Left ventricle myocardium inferior (tissue), 1 donor: Measurements from ENCODE around the gene DAPL1. TPM values are rescaled to one million over a fixed set of nuclear protein-coding genes. Genes with fewer than 3 reads are reported as not detected.

Experiments used
- DNase-seq: peaks from one replicate; pipeline ENCODE4 v3.0.0-alpha.2; 2020
- H3K27ac ChIP-seq: fragments of 200-600 bp; replicated peaks from 2 replicates; pipeline ENCODE4 v1.8.0; 2021
- H3K27me3 ChIP-seq: fragments of 200-600 bp; 2 replicates; pipeline ENCODE4 v1.8.0; 2021; ENCODE audit warnings: low read depth
- H3K36me3 ChIP-seq: fragments of 200-600 bp; 2 replicates; pipeline ENCODE4 v1.8.0; 2021
- H3K4me1 ChIP-seq: fragments of 200-600 bp; 2 replicates; pipeline ENCODE4 v1.8.0; 2021
- H3K4me3 ChIP-seq: fragments of 200-600 bp; 2 replicates; pipeline ENCODE4 v1.8.0; 2021; ENCODE audit warnings: mild to moderate bottlenecking, moderate library complexity
- H3K9me3 ChIP-seq: fragments of 200-600 bp; replicated peaks from 2 replicates; pipeline ENCODE4 v1.8.0; 2021
- intact Hi-C: fragments of 100-400 bp; cut with micrococcal nuclease; formaldehyde crosslinking; loops from one replicate; pipeline ENCODE4 v1.11.0; 2022
- total RNA-seq: library from RNA; stranded (reverse); fragmentation: NEBNext Ultra II Directional; extraction: Animal tissue kit (Norgen Biotek cat#: 25700); gene quantifications from one replicate; pipeline ENCODE4 v1.2.1, GENCODE V29; 2021
- TF ChIP-seq, protein P1 (sequence below): fragments of 200-600 bp; IDR thresholded peaks from 2 replicates; pipeline ENCODE4 v1.8.0; 2021; ENCODE audit warnings: antibody characterized with exemption, mild to moderate bottlenecking, borderline replicate concordance
- donor health status: DM: no; HTN: yes; CAD: no; lungs with severe emphysema.

Gene DAPL1
- total RNA-seq, 1 donor from 2014 or later: not detected

DNA sequence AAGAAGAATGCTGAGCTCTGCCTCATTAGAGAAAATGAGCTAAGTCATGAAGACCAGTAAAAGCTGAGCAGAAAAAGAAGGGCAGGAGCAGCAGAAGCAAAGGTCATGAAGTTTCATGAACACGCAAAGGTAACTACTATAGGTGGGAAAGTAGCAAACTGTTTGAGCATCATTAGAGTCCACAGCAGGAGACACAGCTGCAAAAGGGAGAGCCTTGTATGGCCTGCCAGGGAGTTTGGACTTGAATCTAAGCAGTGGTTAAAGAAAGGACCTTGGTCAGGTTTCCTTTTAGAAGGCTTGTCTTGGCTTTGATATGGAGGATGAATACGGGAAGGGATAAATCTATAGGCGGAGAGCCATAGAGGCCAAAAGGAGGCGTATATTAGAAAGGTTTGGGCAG, 34.0 kb downstream of the DAPL1 start:
- DNase-seq: no peak
- intact Hi-C loops: no loop called here
- Histone ChIP-seq H3K27ac (no peak overlapping the region), H3K4me3 (no peak overlapping the region), H3K4me1 (peaks cover 9% of the 10 kb centered on the region), H3K36me3 (no peaks in the 10 kb centered on the region), H3K27me3 (no peaks in the 10 kb centered on the region), H3K9me3 (no peaks in the 10 kb centered on the region)
- TF ChIP-seq, protein P1, sequence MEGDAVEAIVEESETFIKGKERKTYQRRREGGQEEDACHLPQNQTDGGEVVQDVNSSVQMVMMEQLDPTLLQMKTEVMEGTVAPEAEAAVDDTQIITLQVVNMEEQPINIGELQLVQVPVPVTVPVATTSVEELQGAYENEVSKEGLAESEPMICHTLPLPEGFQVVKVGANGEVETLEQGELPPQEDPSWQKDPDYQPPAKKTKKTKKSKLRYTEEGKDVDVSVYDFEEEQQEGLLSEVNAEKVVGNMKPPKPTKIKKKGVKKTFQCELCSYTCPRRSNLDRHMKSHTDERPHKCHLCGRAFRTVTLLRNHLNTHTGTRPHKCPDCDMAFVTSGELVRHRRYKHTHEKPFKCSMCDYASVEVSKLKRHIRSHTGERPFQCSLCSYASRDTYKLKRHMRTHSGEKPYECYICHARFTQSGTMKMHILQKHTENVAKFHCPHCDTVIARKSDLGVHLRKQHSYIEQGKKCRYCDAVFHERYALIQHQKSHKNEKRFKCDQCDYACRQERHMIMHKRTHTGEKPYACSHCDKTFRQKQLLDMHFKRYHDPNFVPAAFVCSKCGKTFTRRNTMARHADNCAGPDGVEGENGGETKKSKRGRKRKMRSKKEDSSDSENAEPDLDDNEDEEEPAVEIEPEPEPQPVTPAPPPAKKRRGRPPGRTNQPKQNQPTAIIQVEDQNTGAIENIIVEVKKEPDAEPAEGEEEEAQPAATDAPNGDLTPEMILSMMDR: no peak

DNA sequence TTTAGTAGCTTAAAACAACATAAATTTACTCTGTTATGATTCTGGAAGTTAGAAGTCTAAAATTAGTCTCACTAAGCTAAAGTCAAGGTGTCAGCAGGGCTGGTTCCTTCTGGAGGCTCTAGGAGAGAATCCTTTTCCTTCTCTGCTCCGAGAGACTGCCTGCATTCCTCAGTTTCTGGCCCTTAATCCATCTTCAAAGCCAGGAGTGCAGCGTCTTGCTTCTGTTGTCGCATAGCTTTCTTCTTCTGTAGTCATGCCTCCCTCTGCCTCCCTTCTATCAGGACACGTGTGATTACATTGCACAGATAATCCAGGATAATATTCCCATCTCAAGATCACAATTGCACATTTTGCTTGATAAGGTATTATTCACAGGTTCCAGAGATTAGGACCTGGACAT, 35.1 kb downstream of the DAPL1 start:
- peaks cover 9% of the 10 kb centered on the region for H3K4me1 ChIP-seq
- TF ChIP-seq, protein P1: no peak

DNA sequence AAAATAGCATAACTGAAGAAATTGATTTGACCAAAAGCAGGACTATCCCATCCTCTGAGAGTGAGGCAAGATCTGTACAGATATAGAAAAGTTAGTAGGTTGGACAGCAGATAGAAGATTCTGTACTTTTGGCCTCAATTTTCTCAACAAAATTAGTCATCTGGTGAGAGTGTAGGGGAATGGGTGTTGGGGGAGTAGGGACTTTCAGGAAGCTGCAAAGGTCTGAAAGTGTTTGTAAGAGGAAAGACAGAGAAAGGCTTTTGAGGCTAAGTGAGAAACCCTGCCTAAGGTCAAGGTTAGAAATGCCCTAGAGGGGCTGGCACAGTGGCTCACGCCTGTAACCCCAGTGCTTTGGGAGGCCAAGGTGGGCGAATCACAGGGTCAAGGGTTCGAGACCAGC, 40.3 kb downstream of the DAPL1 start:
- TF ChIP-seq, protein P1: no peak
- DNase-seq: no peak

More for the DNA sequence above, 35.1 kb downstream of the DAPL1 start:
- no peaks in the 10 kb centered on the region for H3K9me3 ChIP-seq
- H3K27me3 ChIP-seq: no peaks in the 10 kb centered on the region
- no peak overlapping the region for H3K4me3 ChIP-seq
- DNase-seq: no peak
- H3K36me3 ChIP-seq: no peaks in the 10 kb centered on the region
- intact Hi-C loops: no loop called here
- H3K27ac ChIP-seq: no peak overlapping the region

DNA sequence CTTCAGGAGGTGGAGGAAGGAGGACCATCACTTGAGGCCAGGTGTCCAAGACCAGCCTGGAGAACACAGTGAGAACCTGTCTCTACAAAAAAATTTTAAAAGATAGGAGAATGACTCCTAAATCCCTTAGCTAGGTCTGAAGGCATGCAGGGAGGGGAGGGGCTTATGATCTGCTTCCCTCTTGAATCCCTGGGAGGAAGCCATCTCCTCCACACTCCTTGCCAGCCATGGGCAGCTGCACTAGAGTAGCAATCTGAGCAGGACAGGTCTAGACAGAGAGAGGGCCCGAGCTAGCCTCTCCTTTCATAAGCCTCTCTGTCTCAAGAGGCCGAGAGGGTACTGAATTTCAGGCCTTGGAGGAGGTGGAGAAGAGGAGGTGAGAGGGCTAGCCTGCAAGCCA, 42.5 kb downstream of the DAPL1 start:
- Histone ChIP-seq H3K4me3 (no peak overlapping the region), H3K4me1 (peaks cover 9% of the 10 kb centered on the region), H3K27ac (no peak overlapping the region), H3K9me3 (peaks cover 5% of the 10 kb centered on the region), H3K27me3 (no peaks in the 10 kb centered on the region), H3K36me3 (no peaks in the 10 kb centered on the region)
- TF ChIP-seq, protein P1: no peak
- DNase-seq: no peak
- intact Hi-C loops: no loop called here

More for the DNA sequence above, 40.3 kb downstream of the DAPL1 start:
- no peaks in the 10 kb centered on the region for H3K4me1 ChIP-seq
- H3K4me3 ChIP-seq: no peak overlapping the region
- intact Hi-C loops: no loop called here
- no peaks in the 10 kb centered on the region for H3K36me3 ChIP-seq
- no peak overlapping the region for H3K27ac ChIP-seq
- H3K27me3 ChIP-seq: no peaks in the 10 kb centered on the region
- H3K9me3 ChIP-seq: peaks cover 1% of the 10 kb centered on the region

DNA sequence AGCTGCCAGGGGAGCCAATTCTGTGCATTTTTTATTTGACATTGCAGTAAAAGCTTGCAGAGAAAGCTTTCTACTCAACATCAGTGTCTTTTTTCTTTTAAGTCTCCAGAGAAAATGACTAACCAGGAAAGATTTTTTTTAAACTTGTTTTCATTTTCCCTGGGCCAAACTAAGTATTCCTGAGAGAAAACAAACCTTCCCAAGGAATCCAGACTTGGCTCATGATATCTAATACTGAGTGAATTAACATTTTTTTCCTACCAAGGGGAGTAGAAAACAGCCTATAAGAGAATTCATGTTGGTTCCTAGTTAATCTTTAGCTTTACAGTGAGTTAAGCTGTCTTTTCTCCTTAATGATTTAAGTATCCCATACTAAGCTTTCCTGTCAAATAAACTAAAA, 46.7 kb downstream of the DAPL1 start:
- H3K36me3 ChIP-seq: no peaks in the 10 kb centered on the region
- no peak overlapping the region for H3K4me3 ChIP-seq
- TF ChIP-seq, protein P1: no peak
- no peaks in the 10 kb centered on the region for H3K27me3 ChIP-seq
- DNase-seq: no peak
- H3K9me3 ChIP-seq: peaks cover 5% of the 10 kb centered on the region
- intact Hi-C loops: no loop called here
- peak overlapping the region; percentile 34 for H3K27ac ChIP-seq
- H3K4me1 ChIP-seq: peaks cover 26% of the 10 kb centered on the region

DNA sequence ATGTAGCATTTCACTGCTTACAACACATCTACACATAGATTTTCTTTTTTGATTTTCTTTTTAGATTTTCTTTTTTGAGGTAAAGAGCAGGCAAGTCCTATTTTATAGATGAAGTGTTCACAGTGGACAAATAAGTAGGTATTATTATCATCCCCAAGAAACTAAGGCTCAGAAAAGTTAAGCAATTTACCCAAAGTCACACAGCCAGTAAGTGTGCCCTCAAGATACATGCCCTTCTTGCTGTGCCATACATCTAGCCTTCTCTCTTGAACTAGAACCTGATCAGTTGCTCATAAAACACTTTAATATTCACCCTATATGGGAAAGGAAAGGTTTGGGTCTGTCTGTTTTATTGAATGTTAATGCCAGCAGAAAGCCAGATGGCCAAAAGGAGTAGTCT, 50.3 kb downstream of the DAPL1 start:
- DNase-seq: no peak
- peaks cover 26% of the 10 kb centered on the region for H3K4me1 ChIP-seq
- no peak overlapping the region for H3K27ac ChIP-seq
- peaks cover 4% of the 10 kb centered on the region for H3K9me3 ChIP-seq
- no peak overlapping the region for H3K4me3 ChIP-seq
- H3K36me3 ChIP-seq: no peaks in the 10 kb centered on the region
- no peaks in the 10 kb centered on the region for H3K27me3 ChIP-seq
- intact Hi-C loops: no loop called here
- TF ChIP-seq, protein P1: no peak
